Suppressor macrophage (primary cell): ENCODE measurements around the gene PPIH.
A peak's percentile ranks its signal among the peaks of the same experiment; 100 is the strongest.
"Not testable (repeated sequence)": the region's sequence is repeated elsewhere in the genome, so short reads cannot be mapped to it uniquely, and the experiment has no call there.

ENCODE experiments used
- DNase-seq, 4 experiments: peaks; one replicate each; pipeline ENCODE4 v3.0.0-alpha.2; 2020 to 2022
- total RNA-seq, 17 experiments: gene quantifications; one replicate each; lab custom pipeline; 2026; ENCODE audit warnings: mixed read lengths in 6 of 17, inconsistent platforms in 3 of 17; lab: John Stamatoyannopoulos, UW

PPIH gene
- total RNA-seq = 9.1 to 25.1 (median 14.1) reads per million in 17 experiments

DNA sequence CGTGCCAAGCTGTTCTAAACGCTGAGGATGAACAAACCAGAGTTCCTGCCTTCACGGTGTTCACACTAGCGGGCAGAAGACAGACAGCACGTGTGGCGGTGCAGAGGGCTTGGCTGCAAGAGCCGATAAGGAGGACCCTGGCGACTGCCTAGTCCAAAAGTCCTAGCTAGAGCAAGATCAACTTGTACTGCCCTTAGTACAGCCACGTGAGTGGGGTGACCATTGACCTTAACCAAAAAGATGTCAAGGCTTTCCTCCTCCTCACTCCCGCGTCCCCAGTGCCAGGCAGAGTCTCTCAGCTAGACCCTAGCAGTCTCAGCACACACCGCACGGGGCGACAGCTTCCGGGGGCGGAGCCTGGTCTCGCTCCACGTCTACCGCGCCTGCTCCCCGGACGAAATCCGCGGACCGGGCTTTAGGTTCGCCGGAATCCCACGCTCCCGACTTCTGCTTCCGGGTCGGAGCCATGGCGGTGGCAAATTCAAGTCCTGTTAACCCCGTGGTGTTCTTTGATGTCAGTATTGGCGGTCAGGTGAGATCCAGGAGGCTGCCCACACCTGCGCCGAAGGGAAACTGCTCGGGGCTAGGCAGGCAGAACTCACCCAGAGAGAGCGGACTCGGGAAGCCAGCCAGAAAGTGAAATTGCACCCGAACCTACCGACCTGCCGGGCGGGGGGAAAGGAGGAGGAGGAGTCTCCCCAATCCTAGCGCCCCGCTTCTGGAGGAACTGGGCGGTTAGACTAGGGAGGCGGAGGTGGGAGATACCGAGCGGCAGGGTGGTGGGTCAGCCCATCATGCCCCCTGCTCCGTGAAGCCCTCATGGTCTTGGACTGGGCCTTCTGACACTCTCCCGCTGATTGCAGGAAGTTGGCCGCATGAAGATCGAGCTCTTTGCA, at the start of gene PPIH:
Gene PPIH (plus strand): TSS at position 443 of the 896 bp plus-strand sequence. CDS start 24 bp downstream, at position 467.
- DNase-seq = peak; percentile 95 to 98 (median 97)

GRCh38 chr1:42613803-42614131, 44.5 kb upstream of the PPIH start:
- DNase-seq = no peak

DNA sequence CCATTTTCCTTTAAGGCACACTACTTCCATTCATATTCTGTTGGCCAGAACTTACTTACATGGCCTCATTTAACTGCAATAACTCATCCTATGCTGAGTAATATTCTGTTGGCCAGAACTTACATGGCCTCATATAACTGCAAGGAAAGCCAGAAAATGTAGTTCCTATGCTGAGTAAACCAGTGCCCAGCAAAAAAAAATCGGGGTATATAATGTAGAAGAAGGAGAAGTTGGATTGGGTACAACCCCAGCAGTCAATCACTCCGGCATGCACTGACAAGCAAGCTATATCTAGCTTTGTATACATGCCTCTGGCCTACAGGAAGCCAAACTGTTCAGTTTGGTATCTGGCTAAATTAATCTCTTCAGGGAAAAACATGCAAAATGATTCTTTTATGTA, 39.4 kb upstream of the PPIH start:
- no peak for DNase-seq

DNA sequence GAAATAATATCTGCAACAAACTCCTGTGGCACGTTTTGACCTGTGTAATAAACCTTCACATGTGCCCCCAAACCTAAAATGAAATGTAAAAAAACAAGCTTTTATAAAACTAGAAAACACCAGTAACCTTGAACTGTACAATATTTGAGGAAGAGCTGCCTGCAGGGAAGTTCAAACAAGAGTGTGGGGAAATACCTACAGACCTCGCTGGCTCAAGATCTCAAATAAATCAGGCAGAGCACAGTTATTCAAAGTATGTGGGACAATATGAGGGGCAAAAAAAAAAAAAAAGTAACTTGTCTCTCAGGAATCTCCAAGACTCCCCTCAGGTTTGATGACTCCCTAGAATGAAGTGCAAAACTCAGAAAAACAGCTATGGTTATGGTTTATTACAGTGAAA, 37.9 kb upstream of the PPIH start:
- peak in 1 of 4 experiments; percentile 8 for DNase-seq

DNA sequence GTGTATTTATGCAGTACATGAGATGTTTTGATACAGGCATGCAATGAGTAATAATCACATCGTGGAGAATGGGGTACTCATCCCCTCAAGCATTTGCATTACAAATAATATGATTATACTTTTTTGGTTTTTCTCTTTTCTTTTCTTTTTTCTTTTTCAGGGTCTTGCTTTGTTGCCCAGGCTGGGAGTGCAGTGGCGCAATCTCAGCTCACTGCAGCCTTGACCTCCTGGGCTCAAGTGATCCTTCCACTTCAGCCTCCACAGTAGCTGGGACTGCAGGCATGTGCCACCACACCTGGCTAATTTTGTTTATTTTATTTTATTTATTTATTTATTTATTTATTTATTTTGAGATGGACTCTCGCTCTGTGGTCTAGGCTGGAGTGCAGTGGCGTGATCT, 37.0 kb upstream of the PPIH start:
- DNase-seq = not testable (repeated sequence)

DNA sequence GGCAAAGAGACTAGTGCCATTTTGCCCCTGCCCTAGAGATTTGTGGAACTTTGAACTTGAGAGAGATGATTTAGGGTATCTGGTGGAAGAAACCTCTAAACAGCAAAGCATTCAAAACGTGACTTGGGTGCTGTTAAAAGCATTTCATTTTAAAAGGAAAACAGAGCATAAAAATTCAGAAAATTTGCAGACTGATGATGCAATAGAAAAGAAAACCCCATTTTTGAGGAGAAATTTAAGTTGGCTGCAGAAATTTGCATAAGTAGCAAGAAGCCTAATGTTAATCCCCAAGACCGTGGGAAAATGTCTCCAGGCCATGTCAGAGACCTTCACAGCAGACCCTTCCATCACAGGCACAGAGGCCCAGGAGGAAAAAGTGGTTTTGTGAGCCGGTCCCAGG, 31.0 kb upstream of the PPIH start:
- DNase-seq = not testable (repeated sequence)

GRCh38 chr1:42639116-42639515, 19.1 kb upstream of the PPIH start:
- DNase-seq = no peak

DNA sequence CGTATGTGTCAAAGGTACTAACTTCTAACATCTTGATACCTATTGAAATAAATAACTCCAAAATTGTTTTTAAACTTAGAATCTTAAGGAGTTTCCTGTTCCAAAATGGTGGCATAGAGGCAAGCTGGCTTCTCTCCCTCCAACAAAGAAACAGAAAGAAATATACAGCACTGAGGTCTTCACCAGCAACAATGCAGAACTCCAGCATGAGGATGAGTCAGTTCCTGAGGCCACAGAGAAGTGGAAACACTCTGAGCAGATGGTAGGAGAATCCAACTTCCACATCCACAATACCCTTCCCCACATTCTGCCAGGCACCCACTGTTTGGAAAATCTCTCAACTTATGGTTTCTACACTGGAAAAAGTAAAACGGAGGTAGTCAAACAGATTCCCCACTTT, 12.2 kb upstream of the PPIH start:
- peak; percentile 63 to 81 (median 74) for DNase-seq

DNA sequence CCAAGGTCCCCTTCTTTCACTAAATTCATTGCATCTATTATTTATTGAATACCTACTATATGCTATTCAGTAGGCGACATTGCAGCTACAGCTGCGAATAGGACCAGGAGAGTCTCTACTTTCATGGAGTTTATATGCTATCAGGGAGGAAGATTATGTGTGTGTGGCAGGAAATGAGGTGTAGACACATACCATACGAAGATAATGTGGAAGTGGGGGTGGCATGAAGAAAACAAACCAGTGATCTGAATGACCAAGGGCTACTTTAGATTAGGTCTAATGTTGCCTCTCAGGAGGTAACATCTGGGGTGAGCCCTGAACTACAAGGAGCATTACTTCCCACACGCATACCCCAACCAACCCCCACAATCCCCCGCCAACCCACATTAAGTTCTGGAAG, 1.0 kb upstream of the PPIH start:
- DNase-seq = peak in 1 of 4 experiments; percentile 3

DNA sequence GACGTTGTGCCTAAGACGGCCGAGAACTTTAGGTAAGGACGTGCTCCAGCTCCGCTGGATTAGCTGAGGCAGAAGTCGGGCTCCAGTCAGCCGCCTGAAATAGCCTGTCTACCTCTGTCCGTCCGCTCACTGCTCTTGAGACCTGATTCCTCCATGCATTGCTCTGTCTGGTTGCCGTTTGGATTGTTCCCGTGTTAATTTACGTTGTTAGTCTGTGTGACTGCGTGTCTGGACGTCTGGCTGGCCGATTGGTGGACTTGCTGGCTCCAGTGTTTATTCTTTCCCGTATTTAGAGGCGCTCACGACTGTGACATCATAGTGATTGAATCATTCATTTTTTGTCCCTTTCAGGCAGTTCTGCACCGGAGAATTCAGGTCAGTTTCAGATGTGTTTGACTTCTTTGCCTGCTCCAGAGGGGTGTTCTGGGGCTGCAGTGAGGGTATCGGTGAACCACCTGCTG, 684 bp downstream of the PPIH start:
- peak in 1 of 4 experiments; percentile 25 for DNase-seq

DNA sequence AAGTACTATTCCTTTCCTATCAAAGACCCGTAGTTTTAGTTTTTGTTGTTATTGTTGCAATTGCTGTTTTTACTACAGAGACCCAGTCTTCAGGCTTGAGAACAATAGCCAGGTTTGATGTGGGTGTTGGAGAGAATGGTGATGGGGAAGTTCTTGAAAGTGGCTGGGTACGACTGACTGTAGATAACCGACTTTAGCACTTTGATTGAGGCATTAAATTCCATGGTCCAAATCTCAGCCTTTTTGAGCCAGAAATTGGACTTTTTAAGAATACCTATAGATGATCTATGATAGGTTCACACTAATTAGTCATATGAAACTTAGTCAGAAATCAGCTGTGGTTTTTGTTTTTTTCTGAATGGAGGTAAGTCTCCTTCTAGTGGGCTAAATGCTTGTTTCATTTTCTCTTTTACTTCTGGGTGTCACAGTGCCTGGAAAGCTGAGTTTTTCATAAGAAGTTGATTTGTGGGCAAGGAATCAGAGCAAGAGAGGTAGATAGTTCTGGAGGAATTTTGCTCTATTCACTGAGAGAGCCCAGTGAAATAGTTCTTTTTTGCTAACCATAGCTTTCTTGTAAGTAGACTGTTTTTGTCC, 2.8 kb downstream of the PPIH start:
- DNase-seq = no peak

- DNase-seq = no peak
Measured at GRCh38 chr1:42669936-42670335, 11.7 kb downstream of the PPIH start.

- DNase-seq = no peak
Measured at GRCh38 chr1:42670425-42670824, 12.2 kb downstream of the PPIH start.

GRCh38 chr1:42674214-42674613, 16.0 kb downstream of the PPIH start:
- no peak for DNase-seq

DNA sequence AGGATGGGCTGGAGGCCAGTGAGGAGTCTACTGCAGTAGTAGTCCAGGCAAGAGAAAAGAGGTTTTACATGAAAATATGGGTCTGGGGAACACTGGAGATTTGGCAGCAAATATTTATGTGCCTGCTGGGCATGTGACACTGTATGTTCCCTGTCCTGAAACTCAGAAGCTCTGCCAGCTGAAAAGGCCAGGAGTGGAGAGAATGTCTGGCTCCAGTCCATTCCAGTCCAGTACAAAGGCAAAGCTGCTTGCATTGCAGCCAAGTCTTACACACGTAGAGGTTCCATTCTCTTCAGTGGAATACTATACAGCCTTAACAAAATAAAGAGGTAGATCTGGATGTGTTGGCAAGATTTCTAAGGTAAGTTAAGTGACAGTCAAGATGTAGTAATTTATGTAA, 16.5 kb downstream of the PPIH start:
- no peak for DNase-seq

- no peak for DNase-seq
Measured at GRCh38 chr1:42675467-42675866, 17.2 kb downstream of the PPIH start.

GRCh38 chr1:42676534-42677087, 18.4 kb downstream of the PPIH start:
- no peak for DNase-seq

DNA sequence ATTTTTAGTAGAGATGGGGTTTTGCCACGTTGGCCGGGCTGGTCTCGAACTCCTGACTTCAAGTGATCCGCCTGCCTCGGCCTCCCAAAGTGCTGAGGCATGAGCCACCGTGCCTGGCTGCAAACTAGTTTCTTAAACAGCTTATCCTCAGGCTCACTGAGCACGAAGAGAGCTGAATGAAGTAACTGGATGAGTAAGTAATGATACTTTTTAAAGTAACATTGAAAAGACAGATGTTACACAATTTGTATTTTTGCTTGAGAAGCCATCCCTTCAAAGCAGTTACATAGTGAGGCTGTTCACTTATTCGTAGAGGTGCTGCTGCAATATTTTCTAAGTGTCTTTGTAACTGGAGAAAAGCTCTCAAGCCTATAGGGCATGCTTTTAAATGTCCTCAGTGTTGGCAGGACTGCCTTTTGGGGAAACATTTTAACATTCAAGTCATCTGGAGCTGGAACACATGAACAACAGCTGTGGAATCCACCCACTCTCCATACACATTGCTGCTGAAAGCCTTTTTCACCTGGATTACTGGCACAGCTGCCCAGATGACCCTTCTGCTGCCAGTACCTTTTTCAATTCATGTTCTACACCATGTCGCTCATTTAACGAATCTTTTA, 21.3 kb downstream of the PPIH start:
- DNase-seq = peak in 2 of 4 experiments; percentile 21 to 33

- DNase-seq = peak in 3 of 4 experiments; percentile 15 to 52 (median 37)
Measured at GRCh38 chr1:42680055-42680454, 21.8 kb downstream of the PPIH start.

DNA sequence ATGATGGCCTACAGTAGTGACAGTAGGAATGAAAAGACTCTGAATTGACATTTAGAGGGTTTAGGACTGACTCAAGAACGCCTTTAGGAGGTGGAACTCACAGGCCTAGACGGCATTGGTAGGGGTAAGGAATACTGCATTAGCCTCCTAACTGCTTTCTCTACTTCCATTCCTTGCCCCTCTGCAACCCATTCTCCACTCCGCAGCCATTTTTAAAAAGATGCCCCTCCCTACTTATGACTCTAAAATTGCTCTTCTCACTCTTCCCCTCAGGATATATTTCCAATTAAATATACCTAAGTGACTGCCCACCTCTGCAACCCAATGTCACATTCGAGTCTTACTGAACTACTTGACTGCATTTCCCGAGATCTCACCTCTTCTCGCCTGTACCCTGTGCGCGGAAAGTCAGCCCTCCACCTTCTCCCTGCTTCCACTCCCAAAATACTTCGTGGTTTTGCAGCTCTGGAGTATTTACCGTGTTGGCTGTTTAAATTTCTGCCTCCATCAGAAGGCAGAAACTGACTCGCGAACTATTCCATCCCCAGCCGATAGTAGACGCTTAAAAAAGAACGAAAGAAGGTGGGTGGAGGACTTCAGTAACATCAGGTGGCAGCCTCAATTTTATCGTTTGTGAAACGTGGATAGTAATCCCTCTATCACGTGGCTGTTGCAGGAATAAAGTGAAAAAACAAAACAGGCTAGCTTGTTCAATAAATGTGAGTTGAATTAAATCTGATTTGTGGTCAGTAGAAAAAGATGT, 22.9 kb downstream of the PPIH start:
- peak in 3 of 4 experiments; percentile 20 to 44 (median 38) for DNase-seq

DNA sequence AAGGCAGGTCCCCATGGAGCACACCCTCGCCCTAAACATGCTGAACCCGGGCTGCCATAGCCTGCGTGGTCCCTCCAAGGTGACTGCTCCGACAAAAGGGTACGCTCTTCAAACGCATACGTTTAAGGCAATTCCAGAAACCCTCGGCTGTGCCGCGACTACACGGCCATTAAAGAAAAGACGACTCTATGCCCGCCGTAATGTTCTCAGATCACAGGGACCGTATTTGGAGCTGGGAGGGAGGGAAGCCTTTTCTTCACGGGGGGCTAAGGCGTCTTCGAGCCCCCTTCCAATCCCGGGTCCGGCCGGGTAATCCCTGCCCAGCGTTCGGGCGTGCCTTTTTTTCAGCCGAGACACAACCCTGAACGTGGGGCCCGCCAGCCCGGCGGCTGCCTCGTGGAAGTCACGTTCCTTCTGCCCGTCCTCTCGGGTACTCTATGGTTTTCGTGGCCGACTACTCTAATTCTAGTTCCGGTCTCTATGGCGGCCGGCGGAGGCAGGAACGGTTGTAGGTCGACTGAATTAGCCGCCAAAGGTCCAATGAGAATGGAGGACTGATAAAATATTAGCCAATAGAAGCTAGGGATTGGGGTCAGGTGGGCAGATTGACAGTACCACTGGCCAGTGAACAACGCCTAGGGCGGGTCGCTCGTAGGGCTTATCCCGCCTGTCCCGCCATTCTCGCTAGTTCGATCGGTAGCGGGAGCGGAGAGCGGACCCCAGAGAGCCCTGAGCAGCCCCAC, 23.7 kb downstream of the PPIH start, which contains the start of gene YBX1:
Gene YBX1 (plus strand): TSS at position 678 of the 743 bp plus-strand sequence. CDS start 148 bp downstream, outside the sequence.
- DNase-seq = peak; percentile 97 to 99 (median 98)

GRCh38 chr1:42682484-42682738, 24.2 kb downstream of the PPIH start:
- DNase-seq = not testable (repeated sequence)
